HCT116 (cell line): Measurements from ENCODE around the gene CLCN5. TPM values are rescaled to one million over a fixed set of nuclear protein-coding genes. Genes with fewer than 3 reads are reported as not detected.
A peak's percentile ranks its signal among the peaks of the same experiment; 100 is the strongest.

Experiments used
- ATAC-seq: fragments of 200-7000 bp; cut with Tn5 transposase; 2 replicates; pipeline ENCODE4 v1.9.1; 2020; ENCODE audit warnings: mild to moderate bottlenecking, moderate library complexity
- BruUV-seq: library from RNA; stranded (reverse); fragments of 400-500 nt; replicated peaks from 2 replicates; lab custom pipeline; 2021; lab: Mats Ljungman, UMichigan
- CTCF ChIA-PET: fragments of 300-600 bp; sonication (Branson Sonifier 250); formaldehyde crosslinking; loops from one replicate; lab custom pipeline; 2021; ENCODE audit warnings: antibody characterized with exemption; lab: Charles Lee
- POLR2A ChIA-PET: fragments of 300-600, 350-600 bp; sonication (Branson Sonifier 250); formaldehyde crosslinking; loops from one replicate; lab custom pipeline; 2021; ENCODE audit warnings: antibody characterized with exemption; lab: Charles Lee
- RAD21 ChIA-PET, 2 experiments: fragments of 300-600 bp; sonication (Branson Sonifier 250); formaldehyde crosslinking; loops; one replicate each; lab custom pipeline; 2023; ENCODE audit warnings: low total read pairs in 2 of 2; ENCODE audit not compliant: uncharacterized antibody in 2 of 2, unreplicated experiment in 2 of 2, low non-redundant PET in 1 of 2; lab: Charles Lee
- DNase-seq: peaks from one replicate; pipeline ENCODE4 v3.0.0-alpha.2; 2010; ENCODE audit warnings: low read depth, low spot score
- H2AFZ ChIP-seq: fragments of 200-600 bp; shearing (Covaris generic), sonication (generic); 2 replicates; pipeline ENCODE4 v1.6.1; 2017; ENCODE audit warnings: low read depth, mixed run types, mixed read lengths, antibody characterized with exemption, low read length; ENCODE audit not compliant: poor library complexity, severe bottlenecking
- H3K27ac ChIP-seq: 2 replicates; pipeline ENCODE4 v1.5.1; 2012; ENCODE audit warnings: low read depth, low read length
- H3K27me3 ChIP-seq: fragments of 200-600 bp; sonication (generic); 2 replicates; pipeline ENCODE4 v1.6.1; 2016; ENCODE audit warnings: mixed run types, low read length, mixed read lengths; ENCODE audit not compliant: insufficient read depth
- H3K36me3 ChIP-seq, 2 experiments: fragments of 200-500 bp in 1 of 2; fragments of 200-600 bp in 1 of 2; sonication (Bioruptor generic) in 1 of 2; sonication (generic) in 1 of 2; 2 replicates each; pipeline versions ENCODE4 v1.5.1 to v1.6.1; 2014 to 2016; ENCODE audit warnings: low read length in 2 of 2, inconsistent platforms in 1 of 2, mixed read lengths in 1 of 2, mixed run types in 1 of 2; ENCODE audit not compliant: insufficient read depth in 2 of 2, control insufficient read depth in 1 of 2
- H3K4me1 ChIP-seq, 2 experiments: fragments of 200-600 bp in 1 of 2; sonication (generic) in 1 of 2; 2 replicates each; pipeline versions ENCODE4 v1.5.1 to v1.6.1; 2012 to 2017; ENCODE audit warnings: low read length in 2 of 2, inconsistent platforms in 1 of 2, mild to moderate bottlenecking in 1 of 2, mixed read lengths in 1 of 2, mixed run types in 1 of 2, moderate library complexity in 1 of 2; ENCODE audit not compliant: insufficient read depth in 2 of 2, control insufficient read depth in 1 of 2
- H3K4me2 ChIP-seq: fragments of 200-600 bp; sonication (generic); 2 replicates; pipeline ENCODE4 v1.6.1; 2017; ENCODE audit warnings: mixed run types, low read length, mixed read lengths
- H3K4me3 ChIP-seq, 2 experiments: fragments of 200-600 bp in 1 of 2; sonication (generic) in 1 of 2; replicated peaks in 1 of 2; 2 replicates each; pipeline ENCODE4 v1.5.1; 2011 to 2016; ENCODE audit warnings: low read length in 2 of 2, control low read depth in 1 of 2, low read depth in 1 of 2, mild to moderate bottlenecking in 1 of 2, mixed read lengths in 1 of 2, mixed run types in 1 of 2
- H3K79me2 ChIP-seq: fragments of 200-600 bp; sonication (generic); 2 replicates; pipeline ENCODE4 v1.6.1; 2017; ENCODE audit warnings: mild to moderate bottlenecking, mixed run types, low read length, moderate library complexity, mixed read lengths; ENCODE audit not compliant: insufficient read depth
- H3K9ac ChIP-seq: fragments of 200-600 bp; sonication (generic); 2 replicates; pipeline ENCODE4 v1.6.1; 2016; ENCODE audit warnings: low read length, mixed read lengths
- H3K9me2 ChIP-seq: fragments of 200-600 bp; sonication (generic), shearing (Covaris generic); 2 replicates; pipeline ENCODE4 v1.6.1; 2017; ENCODE audit warnings: mixed run types, mild to moderate bottlenecking, moderate library complexity; ENCODE audit not compliant: insufficient read depth
- H3K9me3 ChIP-seq, 2 experiments: fragments of 200-500 bp in 1 of 2; fragments of 200-600 bp in 1 of 2; sonication (Bioruptor generic) in 1 of 2; sonication (generic) in 1 of 2; 2 replicates each; pipeline ENCODE4 v1.6.1; 2014 to 2017; ENCODE audit warnings: low read length in 2 of 2, mixed read lengths in 2 of 2, inconsistent platforms in 1 of 2, low read depth in 1 of 2, mild to moderate bottlenecking in 1 of 2, mixed run types in 1 of 2, moderate library complexity in 1 of 2; ENCODE audit not compliant: control insufficient read depth in 1 of 2, insufficient read depth in 1 of 2
- H4K20me1 ChIP-seq: fragments of 200-600 bp; sonication (generic), shearing (Covaris generic); 2 replicates; pipeline ENCODE4 v1.6.1; 2017; ENCODE audit warnings: mixed run types, mild to moderate bottlenecking, moderate library complexity; ENCODE audit not compliant: insufficient read depth
- ATF3 ChIP-seq: IDR thresholded peaks from 2 replicates; pipeline ENCODE4 v1.6.1; 2012
- CBX3 ChIP-seq: IDR thresholded peaks from 2 replicates; pipeline ENCODE4 v1.6.1; 2012; ENCODE audit warnings: low read depth
- CTCF ChIP-seq, 3 experiments: fragments of 200-600 bp in 1 of 3; sonication (generic) in 1 of 3; IDR thresholded peaks in 2 of 3; conservative IDR thresholded peaks in 1 of 3; 2 replicates each; pipeline ENCODE4 v1.5.1; 2012 to 2017; ENCODE audit warnings: low read depth in 2 of 3, low read length in 2 of 3, antibody characterized with exemption in 1 of 3, borderline replicate concordance in 1 of 3, control low read depth in 1 of 3, mild to moderate bottlenecking in 1 of 3, mixed read lengths in 1 of 3, mixed run types in 1 of 3, moderate library complexity in 1 of 3; ENCODE audit not compliant: insufficient read depth in 1 of 3
- FOSL1 ChIP-seq: IDR thresholded peaks from 2 replicates; pipeline ENCODE4 v1.6.1; 2012; ENCODE audit warnings: low read depth
- MAX ChIP-seq: IDR thresholded peaks from 2 replicates; pipeline ENCODE4 v1.6.1; 2012
- POLR2A ChIP-seq: IDR thresholded peaks from 2 replicates; pipeline ENCODE4 v1.7.0; 2011; ENCODE audit warnings: borderline replicate concordance; ENCODE audit not compliant: insufficient read depth, insufficient read length; ENCODE audit errors: extremely low read depth
- RAD21 ChIP-seq: IDR thresholded peaks from 2 replicates; pipeline ENCODE4 v1.6.1; 2012; ENCODE audit warnings: low read depth, mild to moderate bottlenecking
- SIN3A ChIP-seq: IDR thresholded peaks from 2 replicates; pipeline ENCODE4 v1.6.1; 2012; ENCODE audit warnings: low read depth
- SP1 ChIP-seq: IDR thresholded peaks from 2 replicates; pipeline ENCODE4 v1.6.1; 2012; ENCODE audit warnings: low read depth
- SRF ChIP-seq: IDR thresholded peaks from 2 replicates; pipeline ENCODE4 v1.6.1; 2012; ENCODE audit warnings: low read depth
- TCF7L2 ChIP-seq: IDR thresholded peaks from 2 replicates; pipeline ENCODE4 v1.7.0; 2011; ENCODE audit warnings: borderline replicate concordance, inconsistent platforms; ENCODE audit not compliant: insufficient read depth, insufficient read length; ENCODE audit errors: extremely low read depth
- ZFX ChIP-seq: fragments of 450-650 bp; IDR thresholded peaks from 2 replicates; pipeline ENCODE4 v1.6.1; 2017
- intact Hi-C: fragments of 100-400 bp; cut with micrococcal nuclease; formaldehyde crosslinking; loops from 2 replicates; pipeline ENCODE4 v1.10.0; 2022
- total RNA-seq: library from RNA; stranded (reverse); gene quantifications from one replicate; pipeline ENCODE4 v1.2.1, GENCODE V29; 2021; ENCODE audit not compliant: unreplicated experiment

CLCN5 gene
- total RNA-seq, 1 experiment from 2014 or later = 6.1 TPM

GRCh38 chrX:50081282-50081889 lies 159.0 kb downstream of the CLCN5 start:
- no peaks in the 10 kb centered on the region for H3K36me3 ChIP-seq

More at GRCh38 chrX:50081282-50081889, 159.0 kb downstream of the CLCN5 start:
- TF ChIP-seq ATF3 = no peak
- TF ChIP-seq TCF7L2 = no peak
- no peak for TF ChIP-seq MAX
- no peak for TF ChIP-seq ZFX
- TF ChIP-seq POLR2A = no peak
- peak; percentile 43 to 46 (median 46); a peak in 4 of 6 replicates for TF ChIP-seq CTCF (IDR thresholded peaks at IDR 0.05 in 2 of 3, conservative IDR thresholded peaks at IDR 0.05 in 1 of 3; ENCODE audit: borderline replicate concordance in 1 of 3, insufficient read depth in 1 of 3, low read depth in 2 of 3, low read length in 2 of 3)
- peak; percentile 67 for TF ChIP-seq RAD21
- TF ChIP-seq SIN3A = no peak
- TF ChIP-seq FOSL1 = no peak
- no peak for TF ChIP-seq SRF
- TF ChIP-seq SP1 = no peak
- no peak for TF ChIP-seq CBX3
- intact Hi-C loops = loop anchor here (1.0 kb wide), 2 partner anchors 166 to 197 kb away; no protein-coding TSS in a partner anchor
- Histone ChIP-seq H3K9ac (no peak overlapping the region), H3K27ac (no peak overlapping the region), H3K4me1 (no peaks in the 10 kb centered on the region), H2AFZ (no peak overlapping the region), H3K79me2 (no peaks in the 10 kb centered on the region), H3K4me3 (no peak overlapping the region), H3K27me3 (no peaks in the 10 kb centered on the region), H3K9me2 (no peaks in the 10 kb centered on the region), H3K9me3 (no peaks in the 10 kb centered on the region), H4K20me1 (no peaks in the 10 kb centered on the region), H3K4me2 (no peak overlapping the region)
- ATAC-seq (peak; percentile 55; the same call in 1 of the 2 replicates), DNase-seq (no peak)
- ChIA-PET RAD21 (no interaction called here), CTCF (interaction anchor here (1.0 kb wide), 1 partner anchor 197 kb away, joined by 4 read pairs; no protein-coding TSS in a partner anchor), POLR2A (no interaction called here)
- BruUV-seq = no TSS peak
